Kidney (tissue), 14 donors: ENCODE measurements around the gene ICA1. TPM values are rescaled to one million over a fixed set of nuclear protein-coding genes. Genes with fewer than 3 reads are reported as not detected.

Source experiments
- DNase-seq, 5 donors: peaks; one replicate each; pipeline ENCODE4 v3.0.0-alpha.2; 2013 to 2020
- FAIRE-seq: peaks from 2 replicates; lab custom pipeline; 2012; peaks lifted over from hg19 to GRCh38; lab: Jason Lieb, UNC
- H3K27ac ChIP-seq, 2 donors: one replicate each; pipeline ENCODE4 v1.7.0; 2013; ENCODE audit warnings: low read depth in 2 of 2, low read length in 2 of 2, inconsistent platforms in 1 of 2
- H3K27me3 ChIP-seq: one replicate; pipeline ENCODE4 v1.7.1; 2013; ENCODE audit warnings: low read length, inconsistent platforms; ENCODE audit not compliant: control insufficient read depth, insufficient read depth
- H3K36me3 ChIP-seq, 3 donors: one replicate each; pipeline versions ENCODE4 v1.7.0 to v1.7.1; 2013; ENCODE audit warnings: low read length in 3 of 3, control low read depth in 1 of 3, inconsistent platforms in 1 of 3; ENCODE audit not compliant: insufficient read depth in 3 of 3, control insufficient read depth in 2 of 3
- H3K4me1 ChIP-seq, 3 donors: one replicate each; pipeline versions ENCODE4 v1.7.0 to v1.7.1; 2013; ENCODE audit warnings: low read length in 3 of 3, inconsistent platforms in 1 of 3, low read depth in 1 of 3; ENCODE audit not compliant: control insufficient read depth in 2 of 3, insufficient read depth in 2 of 3
- H3K4me3 ChIP-seq, 3 donors: one replicate each; pipeline versions ENCODE4 v1.7.0 to v1.8.1; 2013; ENCODE audit warnings: low read length in 3 of 3, control low read depth in 1 of 3, inconsistent platforms in 1 of 3
- H3K9ac ChIP-seq, 3 donors: one replicate each; pipeline versions ENCODE4 v1.7.0 to v1.7.1; 2013; ENCODE audit warnings: low read length in 3 of 3, control low read depth in 1 of 3, inconsistent platforms in 1 of 3
- H3K9me3 ChIP-seq, 3 donors: one replicate each; pipeline versions ENCODE4 v1.7.0 to v1.7.1; 2013; ENCODE audit warnings: low read length in 3 of 3, control low read depth in 1 of 3, inconsistent platforms in 1 of 3; ENCODE audit not compliant: control insufficient read depth in 2 of 3, insufficient read depth in 1 of 3
- CTCF ChIP-seq: IDR thresholded peaks from 3 replicates; pipeline ENCODE4 v1.5.1; 2012; ENCODE audit warnings: mild to moderate bottlenecking, moderate library complexity, borderline replicate concordance; ENCODE audit not compliant: insufficient read depth; ENCODE audit errors: extremely low read depth
- intact Hi-C: fragments of 100-400 bp; cut with DNase I; formaldehyde crosslinking; loops from one replicate; pipeline ENCODE4 v1.11.1; 2022
- polyA plus RNA-seq: library from polyadenylated mRNA; stranded (reverse); fragments of 350-450 nt; fragmentation: Illumina TruSeq; extraction: RNeasy Lipid Tissue Mini Kit (QIAGEN cat#74804); gene quantifications from one replicate; pipeline ENCODE4 v1.2.3, GENCODE V29; 2014; ENCODE audit warnings: low read depth, low replicate concordance; ENCODE audit not compliant: insufficient read depth
- total RNA-seq: library from RNA; stranded (reverse); fragmentation: NEBNext Ultra II Directional; extraction: Animal tissue kit (Norgen Biotek cat#: 25700); gene quantifications from one replicate; pipeline ENCODE4 v1.2.1, GENCODE V29; 2021
- donor health status: control.
- donor health status: control.
- donor health status: control.
- donor health status: control.
- donor health status: control.
- donor health status: DM: yes; HTN: yes; CAD: no.
- donor health status: Normal renal cell carcinoma (clear cell type).

Gene ICA1
- total and polyA plus RNA-seq, 2 donors from 2014 or later = 24.2 to 41.8 TPM

GRCh38 chr7:8189625-8190024 is 72.3 kb downstream of the ICA1 start:
- intact Hi-C loops = no loop called here
- H3K4me3 ChIP-seq = no peak overlapping the region
- peaks cover 3 to 12% (median 6%) of the 10 kb centered on the region in 3 donors for H3K4me1 ChIP-seq
- no peaks in the 10 kb centered on the region for H3K36me3 ChIP-seq
- TF ChIP-seq CTCF = no peak
- no peak for DNase-seq
- H3K9ac ChIP-seq = no peak overlapping the region
- no peaks in the 10 kb centered on the region for H3K27me3 ChIP-seq
- no peak for FAIRE-seq
- no peak overlapping the region for H3K27ac ChIP-seq
- no peaks in the 10 kb centered on the region for H3K9me3 ChIP-seq

- H3K27ac ChIP-seq = no peak overlapping the region
- FAIRE-seq (no peak), DNase-seq (no peak)
- no peaks in the 10 kb centered on the region for H3K27me3 ChIP-seq
- no peaks in the 10 kb centered on the region for H3K9me3 ChIP-seq
- H3K9ac ChIP-seq = no peak overlapping the region
- intact Hi-C loops = no loop called here
- H3K36me3 ChIP-seq = no peaks in the 10 kb centered on the region
- TF ChIP-seq CTCF = no peak
- peaks cover 3 to 11% (median 3%) of the 10 kb centered on the region in 3 donors for H3K4me1 ChIP-seq
- no peak overlapping the region for H3K4me3 ChIP-seq
Observed at GRCh38 chr7:8185926-8186683, 75.9 kb downstream of the ICA1 start.

- no peak overlapping the region for H3K4me3 ChIP-seq
- FAIRE-seq (no peak), DNase-seq (no peak)
- intact Hi-C loops = no loop called here
- no peaks in the 10 kb centered on the region for H3K9me3 ChIP-seq
- H3K9ac ChIP-seq = no peak overlapping the region
- no peaks in the 10 kb centered on the region for H3K4me1 ChIP-seq
- TF ChIP-seq CTCF = no peak
- no peaks in the 10 kb centered on the region for H3K27me3 ChIP-seq
- H3K27ac ChIP-seq = no peak overlapping the region
- no peaks in the 10 kb centered on the region for H3K36me3 ChIP-seq
Observed at GRCh38 chr7:8184221-8184620, 77.7 kb downstream of the ICA1 start.
